Stimulated activated CD8-positive, alpha-beta memory T cell treated with anti-CD3 and anti-CD28 coated beads, Interleukin-15, amount 100 ng/mL, for 48 hours (primary cell): Measurements from ENCODE around the gene PLAC9.
"Not testable (repeated sequence)": the region's sequence is repeated elsewhere in the genome, so short reads cannot be mapped to it uniquely, and the experiment has no call there.

ENCODE experiments used
- DNase-seq, 2 donors: peaks; one replicate each; pipeline ENCODE4 v3.0.0-alpha.2; 2020; ENCODE audit warnings: low read depth in 2 of 2

PLAC9 gene

GRCh38 chr10:80132299-80133139 lies at the start of gene PLAC9:
Gene PLAC9, plus strand, starts transcription at chr10:80132730. Its CDS starts 33 bp downstream, at chr10:80132763.
- DNase-seq: no peak

- DNase-seq: no peak
Observed at GRCh38 chr10:80090121-80090520, 42.4 kb upstream of the PLAC9 start.

- no peak for DNase-seq
Observed at GRCh38 chr10:80094231-80094630, 38.3 kb upstream of the PLAC9 start.

GRCh38 chr10:80098272-80098671 lies 34.3 kb upstream of the PLAC9 start:
- not testable (repeated sequence) for DNase-seq

GRCh38 chr10:80099295-80099694 lies 33.2 kb upstream of the PLAC9 start:
- DNase-seq: not testable (repeated sequence)

- DNase-seq: no peak
Observed at GRCh38 chr10:80100116-80100515, 32.4 kb upstream of the PLAC9 start.

- DNase-seq: no peak
Observed at GRCh38 chr10:80100861-80101695, 31.5 kb upstream of the PLAC9 start.

GRCh38 chr10:80104066-80104926 lies 28.2 kb upstream of the PLAC9 start:
- no peak for DNase-seq

- DNase-seq: no peak
Observed at GRCh38 chr10:80108576-80109239, 23.8 kb upstream of the PLAC9 start.

- DNase-seq: no peak
Observed at GRCh38 chr10:80110986-80111385, 21.5 kb upstream of the PLAC9 start.

GRCh38 chr10:80118669-80119068 lies 13.9 kb upstream of the PLAC9 start:
- no peak for DNase-seq

- DNase-seq: no peak
Observed at GRCh38 chr10:80122110-80122710, 10.3 kb upstream of the PLAC9 start.

GRCh38 chr10:80122746-80123145 lies 9.8 kb upstream of the PLAC9 start:
- DNase-seq: no peak

GRCh38 chr10:80126876-80127275 lies 5.7 kb upstream of the PLAC9 start:
- DNase-seq: no peak

GRCh38 chr10:80131499-80131901 lies 1.0 kb upstream of the PLAC9 start:
- DNase-seq: no peak

GRCh38 chr10:80133206-80133605 lies 676 bp downstream of the PLAC9 start:
- no peak for DNase-seq

- DNase-seq: not testable (repeated sequence)
Observed at GRCh38 chr10:80133687-80134086, 1.2 kb downstream of the PLAC9 start.

GRCh38 chr10:80136134-80136571 lies 3.6 kb downstream of the PLAC9 start:
- DNase-seq: no peak

GRCh38 chr10:80137031-80137862 lies 4.7 kb downstream of the PLAC9 start:
- DNase-seq: no peak

- no peak for DNase-seq
Observed at GRCh38 chr10:80137920-80138319, 5.4 kb downstream of the PLAC9 start.
